HG03558 (cell line): Measurements from ENCODE around the gene ADARB2.
A peak's percentile ranks its signal among the peaks of the same experiment; 100 is the strongest.
"Not testable (repeated sequence)": the region's sequence is repeated elsewhere in the genome, so short reads cannot be mapped to it uniquely, and the experiment has no call there.

Source experiments
- ATAC-seq: cut with Tn5 transposase; IDR thresholded peaks from one replicate; pipeline ENCODE4 v1.9.1; 2021; ENCODE audit warnings: moderate number of reproducible peaks; ENCODE audit not compliant: unreplicated experiment; ENCODE audit errors: extremely low read depth

Gene ADARB2

GRCh38 chr10:1454428-1454827, 282.9 kb downstream of the ADARB2 start:
- ATAC-seq, result peak; percentile 96

DNA sequence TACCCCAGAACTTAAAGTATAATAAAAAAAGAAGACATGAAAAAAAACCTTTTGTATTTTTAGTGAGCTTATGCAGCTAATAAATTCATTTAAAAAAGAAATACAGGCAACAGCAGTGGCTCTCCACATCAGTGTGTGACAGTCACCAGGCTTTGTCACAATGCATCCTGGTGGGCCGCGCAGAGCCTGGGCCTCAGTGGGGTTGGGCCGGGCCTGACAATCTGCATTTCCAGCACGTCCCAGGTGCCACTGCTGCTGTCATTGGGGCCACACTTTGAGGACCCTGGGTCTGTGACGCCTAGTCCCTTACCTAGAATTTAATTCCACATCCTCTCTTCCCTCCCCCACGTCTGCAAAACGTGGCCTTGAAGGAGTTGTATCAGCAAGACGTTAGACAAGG, 284.5 kb downstream of the ADARB2 start:
- no peak for ATAC-seq

DNA sequence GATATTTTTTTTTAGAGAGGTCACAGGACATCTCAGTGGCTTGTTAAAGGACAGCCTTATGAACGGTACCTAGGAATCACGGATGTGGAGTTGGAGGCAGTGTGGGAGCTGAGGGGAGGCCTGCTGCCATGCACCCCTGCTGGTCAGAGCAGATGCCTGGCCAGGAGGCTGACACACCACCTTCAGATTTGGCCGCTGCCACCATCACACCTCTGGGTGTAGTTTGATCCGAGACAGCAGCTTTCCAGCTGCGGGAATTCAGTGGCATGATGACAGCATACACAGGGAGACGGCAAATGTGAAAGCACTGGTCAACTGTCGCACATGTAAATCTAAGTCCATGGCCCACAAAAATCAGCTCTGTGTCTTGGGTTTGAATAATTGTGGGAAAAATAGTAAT, 285.4 kb downstream of the ADARB2 start:
- no peak for ATAC-seq

DNA sequence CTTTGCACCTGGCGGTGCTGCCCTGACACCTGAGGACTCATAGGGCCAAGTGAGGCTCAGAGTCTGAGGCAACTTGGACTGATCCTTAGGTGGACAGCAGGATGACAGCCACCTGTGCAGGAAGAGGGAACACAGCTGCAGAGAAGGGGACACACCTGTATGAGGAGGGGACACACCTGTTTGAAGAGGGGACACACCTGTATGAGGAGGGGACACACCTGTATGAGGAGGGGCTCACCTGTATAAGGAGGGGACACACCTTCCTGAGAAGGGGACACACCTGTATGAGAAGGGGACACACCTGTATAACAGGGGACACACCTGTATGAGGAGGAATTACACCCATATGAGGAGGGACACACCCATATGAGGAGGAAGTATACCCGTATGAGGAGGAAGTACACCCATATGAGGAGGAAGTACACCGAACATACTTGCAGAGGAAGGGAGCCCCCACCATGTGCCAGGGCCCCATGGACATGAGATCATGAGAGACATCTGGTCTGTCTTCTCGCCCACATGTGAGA, 285.9 kb downstream of the ADARB2 start:
- no peak for ATAC-seq

- no peak for ATAC-seq
Measured at GRCh38 chr10:1449572-1450205, 287.6 kb downstream of the ADARB2 start.

DNA sequence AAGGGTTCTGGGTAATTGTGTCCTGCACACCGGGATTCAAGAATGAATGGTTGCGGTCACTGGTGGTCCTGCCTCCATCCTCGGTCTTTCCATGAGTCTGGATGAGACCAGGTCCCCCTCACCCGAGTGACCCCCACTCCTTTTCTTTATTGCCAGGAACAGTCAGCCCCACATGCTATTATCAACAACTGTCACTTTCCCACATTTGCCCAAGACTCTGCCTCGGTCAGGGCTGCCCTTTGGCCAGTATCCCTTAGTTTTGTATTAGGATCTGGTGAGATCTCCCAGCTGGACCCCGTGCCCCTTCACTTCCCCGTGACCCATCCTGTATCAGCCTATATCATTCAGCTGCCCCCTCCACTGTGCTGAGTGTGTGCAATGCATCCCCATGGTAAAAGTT, 288.3 kb downstream of the ADARB2 start:
- ATAC-seq, result no peak

GRCh38 chr10:1448252-1448930, 288.9 kb downstream of the ADARB2 start:
- no peak for ATAC-seq

DNA sequence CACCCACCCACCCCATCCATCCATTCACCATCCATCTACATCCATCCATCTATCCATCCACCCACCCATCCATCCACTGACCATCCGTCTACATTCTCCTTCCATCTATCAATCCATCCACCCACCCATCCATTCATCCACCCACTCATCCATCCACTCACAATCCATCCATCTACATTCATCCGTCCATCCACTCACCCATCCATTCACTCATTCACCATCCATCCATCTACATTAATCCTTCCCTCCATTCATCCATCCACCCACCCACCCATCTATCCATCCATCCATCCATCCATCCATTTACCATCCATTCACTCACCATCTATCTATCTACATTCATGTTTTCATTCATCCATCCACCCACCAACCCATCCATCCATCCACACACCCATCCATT, 292.5 kb downstream of the ADARB2 start:
- ATAC-seq, result no peak

DNA sequence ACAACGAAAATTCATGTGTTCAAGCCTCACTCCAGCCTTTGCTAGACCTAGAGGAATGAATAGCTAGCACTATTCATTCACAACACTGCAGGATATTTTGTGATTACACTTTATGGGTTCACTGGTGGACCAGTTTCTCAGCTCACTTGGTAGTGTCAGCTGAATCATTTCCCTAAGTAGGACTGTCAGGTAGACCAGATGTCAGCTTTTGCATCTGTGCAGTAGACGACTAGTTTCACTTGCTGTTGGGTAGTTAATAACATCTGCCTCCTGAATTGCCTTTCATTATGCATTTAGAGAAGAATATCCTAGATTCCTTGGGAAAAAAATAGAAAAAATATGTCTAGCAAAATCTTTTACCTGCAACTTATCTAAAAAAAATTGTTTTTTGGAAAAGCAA, 296.4 kb downstream of the ADARB2 start:
- ATAC-seq, result no peak

- ATAC-seq, result no peak
Measured at GRCh38 chr10:1434912-1435692, 302.2 kb downstream of the ADARB2 start.

DNA sequence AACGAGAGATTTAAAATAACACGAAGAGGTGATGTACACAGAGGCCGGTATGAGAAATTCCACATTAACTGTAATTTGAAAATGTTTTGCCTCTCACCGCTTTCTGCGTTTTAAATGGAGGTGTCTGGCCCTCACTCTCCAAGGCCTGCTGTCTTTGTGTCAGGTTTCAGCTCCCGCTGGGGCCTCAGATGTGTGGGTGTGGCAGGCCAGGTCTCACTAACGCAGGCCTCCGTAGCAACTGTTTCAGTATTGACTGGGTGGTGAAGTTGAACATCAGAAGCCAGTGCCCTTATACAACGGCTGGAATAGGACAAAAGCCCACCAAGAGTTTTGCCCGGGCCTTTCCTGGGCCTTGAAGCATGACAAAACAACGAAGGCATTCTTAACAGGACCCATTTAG, 303.1 kb downstream of the ADARB2 start:
- ATAC-seq, result no peak

- no peak for ATAC-seq
Measured at GRCh38 chr10:1432161-1432560, 305.2 kb downstream of the ADARB2 start.

GRCh38 chr10:1431229-1431628, 306.1 kb downstream of the ADARB2 start:
- ATAC-seq, result no peak

DNA sequence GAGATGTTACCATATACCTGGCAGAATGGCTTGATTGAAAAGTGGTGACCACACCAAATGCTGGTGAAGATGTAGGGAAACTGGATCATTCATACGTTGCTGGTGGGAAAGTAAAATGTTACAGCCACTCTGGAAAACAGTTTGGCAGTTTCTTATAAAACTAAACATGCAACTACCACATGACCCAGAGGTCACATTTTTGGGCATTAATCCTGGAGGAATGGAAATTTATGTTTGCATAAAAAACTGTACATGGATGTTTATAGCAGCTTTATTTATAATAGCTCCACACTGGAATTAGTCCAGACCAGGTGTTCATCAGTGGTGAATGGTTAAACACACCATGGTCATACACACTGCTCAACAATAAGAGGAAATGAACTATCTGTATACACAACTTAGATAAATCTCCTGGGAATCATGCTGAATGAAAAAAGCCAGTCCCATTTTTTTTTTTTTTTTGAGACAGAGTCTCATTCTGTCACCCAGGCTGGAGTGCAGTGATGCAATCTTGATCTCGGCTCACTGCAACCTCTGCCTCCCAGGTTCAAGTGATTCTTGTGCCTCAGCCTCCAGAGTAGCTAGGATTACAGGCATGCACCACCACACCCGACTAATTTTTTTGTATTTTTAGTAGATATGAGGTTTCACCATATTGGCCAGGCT, 309.7 kb downstream of the ADARB2 start:
- ATAC-seq, result not testable (repeated sequence)

- ATAC-seq, result no peak
Measured at GRCh38 chr10:1426786-1427185, 310.5 kb downstream of the ADARB2 start.

DNA sequence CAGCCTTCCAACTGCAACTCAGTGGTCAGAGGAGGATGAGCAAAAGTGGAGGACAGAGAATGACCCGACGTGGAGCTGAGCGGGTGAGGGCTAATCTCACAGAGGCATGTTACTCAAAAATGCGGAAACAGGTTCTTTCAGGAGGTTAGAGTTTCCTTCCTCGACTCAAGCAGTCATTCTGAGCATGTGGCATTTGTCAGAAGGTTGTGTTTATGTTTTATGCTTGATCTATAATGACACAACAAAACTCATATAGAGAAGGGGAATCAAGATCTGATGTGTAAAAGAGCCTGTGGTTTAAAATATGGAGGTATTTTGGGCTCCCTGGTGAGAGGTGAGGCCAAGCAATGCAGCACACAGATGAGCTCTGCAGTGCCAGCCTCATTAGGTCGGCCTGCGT, 311.4 kb downstream of the ADARB2 start:
- peak; percentile 66 for ATAC-seq

- no peak for ATAC-seq
Measured at GRCh38 chr10:1424648-1425047, 312.7 kb downstream of the ADARB2 start.

GRCh38 chr10:1423676-1424253, 313.6 kb downstream of the ADARB2 start:
- ATAC-seq, result no peak

DNA sequence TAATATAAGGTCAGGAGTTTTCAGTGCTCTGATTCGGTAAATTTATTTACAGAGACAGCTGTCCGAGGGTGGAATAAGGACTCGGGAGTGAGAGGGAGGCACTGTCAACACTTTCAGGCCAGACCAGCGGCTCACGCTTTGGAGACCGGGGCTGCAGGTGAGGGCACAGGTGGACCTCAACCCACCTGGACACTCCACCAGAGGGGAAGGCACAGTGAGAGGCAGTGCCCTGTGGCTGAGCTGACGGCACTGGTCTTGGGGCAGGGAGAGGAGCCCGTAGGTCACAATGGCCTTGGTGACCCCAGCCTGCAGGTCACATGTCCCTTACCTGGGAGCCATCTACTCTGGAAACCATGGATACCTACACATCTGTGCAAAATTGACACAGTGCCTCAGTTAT, 315.1 kb downstream of the ADARB2 start:
- ATAC-seq, result no peak

- ATAC-seq, result peak; percentile 83
Measured at GRCh38 chr10:1420661-1421362, 316.5 kb downstream of the ADARB2 start.
